BJ (cell line): Measurements from ENCODE around the gene KYAT1. TPM values are rescaled to one million over a fixed set of nuclear protein-coding genes. Genes with fewer than 3 reads are reported as not detected.

ENCODE experiments used
- CTCF ChIA-PET: fragments of 350-600 bp; formaldehyde crosslinking; extraction: SDS; loops from one replicate; lab custom pipeline; 2021; ENCODE audit warnings: antibody characterized with exemption, inconsistent platforms; lab: Yijun Ruan, JAX
- POLR2A ChIA-PET: fragments of 300-600 bp; sonication (Branson Sonifier 250); formaldehyde crosslinking; extraction: SDS; loops from one replicate; lab custom pipeline; 2021; ENCODE audit warnings: antibody characterized with exemption; lab: Charles Lee
- DNase-seq: peaks from one replicate; pipeline ENCODE4 v3.0.0-alpha.2; 2011; ENCODE audit warnings: low read depth
- H3K27me3 ChIP-seq: 2 replicates; pipeline ENCODE4 v1.6.0; 2011; ENCODE audit warnings: low read length; ENCODE audit not compliant: control insufficient read depth, insufficient read depth
- H3K36me3 ChIP-seq: 2 replicates; pipeline ENCODE4 v1.5.1; 2011; ENCODE audit warnings: low read length; ENCODE audit not compliant: control insufficient read depth, insufficient read depth
- H3K4me3 ChIP-seq: 2 replicates; pipeline ENCODE4 v1.5.1; 2011; ENCODE audit warnings: low read depth, mild to moderate bottlenecking, control low read depth, low read length
- polyA plus RNA-seq: library from polyadenylated mRNA; depleted of rRNA; stranded (reverse); fragments of >200 nt; gene quantifications from 2 replicates; pipeline ENCODE4 v1.2.3, GENCODE V29; 2011; rRNA removed
- TF ChIP-seq, protein P1 (sequence below): IDR thresholded peaks from 2 replicates; pipeline ENCODE4 v1.5.1; 2011; ENCODE audit warnings: low read depth, mild to moderate bottlenecking, control low read depth, inconsistent platforms, low read length, moderate library complexity; ENCODE audit not compliant: insufficient read depth

The KYAT1 gene
- polyA plus RNA-seq, 1 experiment = 5.6 TPM

DNA sequence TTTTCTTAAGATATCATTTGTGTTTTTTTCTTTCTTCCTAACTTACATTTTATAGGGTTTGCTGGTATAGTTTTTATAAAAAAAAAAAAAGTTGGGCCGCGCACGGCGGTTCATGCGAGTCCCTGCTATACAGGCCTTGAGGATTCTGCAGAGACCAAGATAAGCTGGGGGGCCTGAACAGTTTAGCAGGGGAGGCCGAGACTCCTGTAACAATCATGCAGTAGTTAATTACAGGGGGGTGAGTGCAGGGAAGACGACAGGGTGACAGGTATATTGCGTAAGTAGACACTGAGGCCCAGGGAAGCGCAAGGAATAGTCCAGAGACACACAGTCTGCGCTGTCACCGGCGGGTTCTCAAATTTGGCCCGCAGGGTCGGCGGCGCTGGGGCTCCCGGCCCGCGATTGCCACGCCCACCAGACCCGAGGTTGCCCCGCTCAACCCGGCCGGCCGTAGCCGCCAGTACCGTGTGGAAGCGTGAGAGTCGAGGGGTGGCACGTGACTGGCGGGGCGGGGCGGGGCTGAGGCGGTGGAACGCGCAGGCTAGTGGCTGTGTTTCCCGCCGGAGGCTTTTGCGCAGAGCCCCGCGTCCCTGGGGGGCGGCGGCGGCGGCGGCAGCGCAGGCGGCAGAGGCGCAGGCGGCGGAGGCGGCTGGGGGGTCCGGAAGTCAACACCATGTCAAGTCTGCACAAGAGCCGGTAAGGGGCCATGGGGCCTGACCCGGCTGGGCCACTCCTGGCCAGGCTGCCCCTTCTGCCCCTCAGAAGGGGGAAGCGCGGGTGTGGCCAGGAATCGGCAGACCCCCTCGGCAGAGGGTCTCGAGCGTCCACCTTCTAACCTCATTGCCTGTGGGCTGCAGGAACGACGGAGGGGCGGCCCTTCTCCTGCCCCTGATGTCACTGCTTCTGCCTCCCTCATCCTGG is 94.8 kb downstream of the KYAT1 start, which contains the start of gene TBC1D13:
Gene TBC1D13, plus strand, starts transcription at position 573 of the 921 bp plus-strand sequence. Its CDS starts 101 bp downstream, at position 674.
- H3K27me3 ChIP-seq = no peaks in the 10 kb centered on the region
- H3K4me3 ChIP-seq = peak within 1 kb of the TSS; percentile 100
- ChIA-PET CTCF (no interaction called here), POLR2A (no interaction called here)
- peak; percentile 10 for DNase-seq
- H3K36me3 ChIP-seq = peaks cover 8% of the 10 kb centered on the region
- TF ChIP-seq, protein P1, sequence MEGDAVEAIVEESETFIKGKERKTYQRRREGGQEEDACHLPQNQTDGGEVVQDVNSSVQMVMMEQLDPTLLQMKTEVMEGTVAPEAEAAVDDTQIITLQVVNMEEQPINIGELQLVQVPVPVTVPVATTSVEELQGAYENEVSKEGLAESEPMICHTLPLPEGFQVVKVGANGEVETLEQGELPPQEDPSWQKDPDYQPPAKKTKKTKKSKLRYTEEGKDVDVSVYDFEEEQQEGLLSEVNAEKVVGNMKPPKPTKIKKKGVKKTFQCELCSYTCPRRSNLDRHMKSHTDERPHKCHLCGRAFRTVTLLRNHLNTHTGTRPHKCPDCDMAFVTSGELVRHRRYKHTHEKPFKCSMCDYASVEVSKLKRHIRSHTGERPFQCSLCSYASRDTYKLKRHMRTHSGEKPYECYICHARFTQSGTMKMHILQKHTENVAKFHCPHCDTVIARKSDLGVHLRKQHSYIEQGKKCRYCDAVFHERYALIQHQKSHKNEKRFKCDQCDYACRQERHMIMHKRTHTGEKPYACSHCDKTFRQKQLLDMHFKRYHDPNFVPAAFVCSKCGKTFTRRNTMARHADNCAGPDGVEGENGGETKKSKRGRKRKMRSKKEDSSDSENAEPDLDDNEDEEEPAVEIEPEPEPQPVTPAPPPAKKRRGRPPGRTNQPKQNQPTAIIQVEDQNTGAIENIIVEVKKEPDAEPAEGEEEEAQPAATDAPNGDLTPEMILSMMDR = no peak

DNA sequence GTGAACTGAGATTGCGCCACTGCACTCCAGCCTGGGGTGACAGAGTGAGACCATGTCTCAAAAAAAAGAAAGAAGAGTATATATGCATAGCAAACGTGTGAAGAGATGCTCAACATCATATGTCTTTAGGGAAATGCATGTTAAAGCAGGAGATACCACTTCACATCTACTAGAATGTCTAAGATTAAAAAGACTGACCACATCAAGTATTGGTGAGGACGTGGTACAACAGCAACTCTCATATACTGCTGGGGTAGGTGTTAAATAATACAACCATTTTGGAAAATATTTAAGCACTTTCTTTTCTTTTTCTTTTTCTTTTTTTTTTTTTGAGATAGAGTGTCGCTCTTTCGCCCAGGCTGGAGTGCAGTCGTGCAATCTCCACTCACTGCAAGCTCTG is 96.3 kb downstream of the KYAT1 start:
- TF ChIP-seq, protein P1 = no peak
- CTCF ChIA-PET = no interaction called here
- POLR2A ChIA-PET = no interaction called here
- Histone ChIP-seq H3K4me3 (no peak overlapping the region), H3K27me3 (no peaks in the 10 kb centered on the region), H3K36me3 (no peaks in the 10 kb centered on the region; the same call in 1 of the 2 replicates)
- DNase-seq = no peak

Other genes with a start within 250 kb of the KYAT1 start
- 22.0 and 50.4 TPM in 2 replicates for gene DYNC2I2, start 225.1 kb downstream of the KYAT1 start, polyA plus RNA-seq
- gene SET, start 192.7 kb downstream of the KYAT1 start, polyA plus RNA-seq = 51.6 and 130 TPM in 2 replicates
- gene PKN3, start 179.4 kb downstream of the KYAT1 start, polyA plus RNA-seq = 2.8 and 3.4 TPM in 2 replicates
- gene ZDHHC12, start 157.8 kb downstream of the KYAT1 start, polyA plus RNA-seq = 41.6 and 60.0 TPM in 2 replicates
- gene ZER1, start 110.0 kb downstream of the KYAT1 start, polyA plus RNA-seq = 41.4 and 64.5 TPM in 2 replicates
- gene TBC1D13, start 94.7 kb downstream of the KYAT1 start, polyA plus RNA-seq = 21.2 and 31.9 TPM in 2 replicates
- 13.3 and 20.7 TPM in 2 replicates for gene ENDOG, start 63.5 kb downstream of the KYAT1 start, polyA plus RNA-seq
- gene SPOUT1, start 52.2 kb downstream of the KYAT1 start, polyA plus RNA-seq = 23.7 and 45.8 TPM in 2 replicates
- 29.6 and 56.2 TPM in 2 replicates for gene LRRC8A, start 183 bp upstream of the KYAT1 start, polyA plus RNA-seq
- gene PHYHD1, start 39.0 kb upstream of the KYAT1 start, polyA plus RNA-seq = 15.6 and 18.6 TPM in 2 replicates
- 37.2 and 47.0 TPM in 2 replicates for gene DOLK, start 65.7 kb upstream of the KYAT1 start, polyA plus RNA-seq
- gene NUP188, start 65.7 kb upstream of the KYAT1 start, polyA plus RNA-seq = 34.9 and 49.2 TPM in 2 replicates
- gene SH3GLB2, start 146.4 kb upstream of the KYAT1 start, polyA plus RNA-seq = 39.8 and 52.7 TPM in 2 replicates
- 11.5 and 23.7 TPM in 2 replicates for gene MIGA2, start 154.7 kb upstream of the KYAT1 start, polyA plus RNA-seq
- 13.7 and 17.6 TPM in 2 replicates for gene DOLPP1, start 199.2 kb upstream of the KYAT1 start, polyA plus RNA-seq
- gene CRAT, start 228.8 kb upstream of the KYAT1 start, polyA plus RNA-seq = 29.3 and 61.2 TPM in 2 replicates
- gene PTPA, start 229.5 kb upstream of the KYAT1 start, polyA plus RNA-seq = 171 and 251 TPM in 2 replicates